Measurements from ENCODE around the gene ETFB.

- TF ChIP-seq EZH2 (IDR thresholded peaks at IDR 0.05; ENCODE audit: insufficient read depth, poor library complexity, severe bottlenecking) (no peak), EZH2phosphoT487 (IDR thresholded peaks at IDR 0.05; ENCODE audit: insufficient read depth, low read depth) (no peak)
These were observed 41.4 kb upstream of the ETFB start for GRCh38 chr19:51407511-51408131.

Measured in GM23248 (cell line).